HL-60 (cell line): ENCODE measurements around the gene ACTN4.

Experiments
- GABPA ChIP-seq: IDR thresholded peaks from 2 replicates; pipeline ENCODE4 v1.6.1; 2012; ENCODE audit warnings: low read depth
- TF ChIP-seq, protein P1 (sequence below): IDR thresholded peaks from one replicate; pipeline ENCODE4 v1.5.1; 2011; ENCODE audit warnings: low read length, control low read depth, inconsistent platforms; ENCODE audit not compliant: insufficient read depth

GRCh38 chr19:38629568-38629967 is 17.9 kb upstream of the ACTN4 start:
- TF ChIP-seq, protein P1, sequence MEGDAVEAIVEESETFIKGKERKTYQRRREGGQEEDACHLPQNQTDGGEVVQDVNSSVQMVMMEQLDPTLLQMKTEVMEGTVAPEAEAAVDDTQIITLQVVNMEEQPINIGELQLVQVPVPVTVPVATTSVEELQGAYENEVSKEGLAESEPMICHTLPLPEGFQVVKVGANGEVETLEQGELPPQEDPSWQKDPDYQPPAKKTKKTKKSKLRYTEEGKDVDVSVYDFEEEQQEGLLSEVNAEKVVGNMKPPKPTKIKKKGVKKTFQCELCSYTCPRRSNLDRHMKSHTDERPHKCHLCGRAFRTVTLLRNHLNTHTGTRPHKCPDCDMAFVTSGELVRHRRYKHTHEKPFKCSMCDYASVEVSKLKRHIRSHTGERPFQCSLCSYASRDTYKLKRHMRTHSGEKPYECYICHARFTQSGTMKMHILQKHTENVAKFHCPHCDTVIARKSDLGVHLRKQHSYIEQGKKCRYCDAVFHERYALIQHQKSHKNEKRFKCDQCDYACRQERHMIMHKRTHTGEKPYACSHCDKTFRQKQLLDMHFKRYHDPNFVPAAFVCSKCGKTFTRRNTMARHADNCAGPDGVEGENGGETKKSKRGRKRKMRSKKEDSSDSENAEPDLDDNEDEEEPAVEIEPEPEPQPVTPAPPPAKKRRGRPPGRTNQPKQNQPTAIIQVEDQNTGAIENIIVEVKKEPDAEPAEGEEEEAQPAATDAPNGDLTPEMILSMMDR, result no peak
- TF ChIP-seq GABPA, result no peak
